HL-60 (cell line): Measurements from ENCODE around the gene FHIT.

Experiments used
- GABPA ChIP-seq: IDR thresholded peaks from 2 replicates; pipeline ENCODE4 v1.6.1; 2012; ENCODE audit warnings: low read depth
- POLR2AphosphoS5 ChIP-seq: IDR thresholded peaks from 2 replicates; pipeline ENCODE4 v1.6.1; 2012; ENCODE audit warnings: low read depth
- REST ChIP-seq: IDR thresholded peaks from 2 replicates; pipeline ENCODE4 v1.6.1; 2012; ENCODE audit warnings: low read depth; ENCODE audit not compliant: insufficient replicate concordance
- SPI1 ChIP-seq: IDR thresholded peaks from 2 replicates; pipeline ENCODE4 v1.6.1; 2012; ENCODE audit warnings: low read depth, mild to moderate bottlenecking, borderline replicate concordance
- TF ChIP-seq, protein P1 (sequence below): IDR thresholded peaks from one replicate; pipeline ENCODE4 v1.5.1; 2011; ENCODE audit warnings: low read length, control low read depth, inconsistent platforms; ENCODE audit not compliant: insufficient read depth

DNA sequence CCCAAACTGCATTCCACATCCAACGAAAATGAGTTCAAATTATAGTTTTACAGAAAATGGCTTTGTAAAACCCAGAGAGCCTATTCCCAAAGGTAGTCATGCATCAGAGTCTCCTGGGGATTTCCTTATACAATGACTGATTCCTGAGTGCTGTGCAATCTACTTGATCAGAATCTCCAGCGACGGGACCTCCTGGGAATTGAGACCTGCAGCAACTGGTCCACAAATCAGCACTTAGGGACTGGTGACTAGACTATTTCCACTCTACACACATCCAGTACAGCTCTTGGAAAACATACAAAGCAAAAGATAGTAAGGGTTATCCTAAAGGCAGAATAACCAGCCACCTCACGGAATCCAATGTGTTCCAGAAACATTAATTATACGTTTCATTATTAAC, 1330.4 kb downstream of the FHIT start:
- TF ChIP-seq, protein P1, sequence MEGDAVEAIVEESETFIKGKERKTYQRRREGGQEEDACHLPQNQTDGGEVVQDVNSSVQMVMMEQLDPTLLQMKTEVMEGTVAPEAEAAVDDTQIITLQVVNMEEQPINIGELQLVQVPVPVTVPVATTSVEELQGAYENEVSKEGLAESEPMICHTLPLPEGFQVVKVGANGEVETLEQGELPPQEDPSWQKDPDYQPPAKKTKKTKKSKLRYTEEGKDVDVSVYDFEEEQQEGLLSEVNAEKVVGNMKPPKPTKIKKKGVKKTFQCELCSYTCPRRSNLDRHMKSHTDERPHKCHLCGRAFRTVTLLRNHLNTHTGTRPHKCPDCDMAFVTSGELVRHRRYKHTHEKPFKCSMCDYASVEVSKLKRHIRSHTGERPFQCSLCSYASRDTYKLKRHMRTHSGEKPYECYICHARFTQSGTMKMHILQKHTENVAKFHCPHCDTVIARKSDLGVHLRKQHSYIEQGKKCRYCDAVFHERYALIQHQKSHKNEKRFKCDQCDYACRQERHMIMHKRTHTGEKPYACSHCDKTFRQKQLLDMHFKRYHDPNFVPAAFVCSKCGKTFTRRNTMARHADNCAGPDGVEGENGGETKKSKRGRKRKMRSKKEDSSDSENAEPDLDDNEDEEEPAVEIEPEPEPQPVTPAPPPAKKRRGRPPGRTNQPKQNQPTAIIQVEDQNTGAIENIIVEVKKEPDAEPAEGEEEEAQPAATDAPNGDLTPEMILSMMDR: no peak
- TF ChIP-seq REST (no peak), POLR2AphosphoS5 (no peak), SPI1 (no peak), GABPA (no peak)
